Stimulated activated CD4-positive, alpha-beta T cell treated with anti-CD3 and anti-CD28 coated beads, TNF-alpha, amount 100 ng/mL, for 1 hour (primary cell): ENCODE results near the gene DNALI1.

Source experiments
- DNase-seq, 3 donors: peaks; one replicate each; pipeline ENCODE4 v3.0.0-alpha.2; 2020; ENCODE audit warnings: low read depth in 3 of 3, low spot score in 1 of 3

The DNALI1 gene

DNA sequence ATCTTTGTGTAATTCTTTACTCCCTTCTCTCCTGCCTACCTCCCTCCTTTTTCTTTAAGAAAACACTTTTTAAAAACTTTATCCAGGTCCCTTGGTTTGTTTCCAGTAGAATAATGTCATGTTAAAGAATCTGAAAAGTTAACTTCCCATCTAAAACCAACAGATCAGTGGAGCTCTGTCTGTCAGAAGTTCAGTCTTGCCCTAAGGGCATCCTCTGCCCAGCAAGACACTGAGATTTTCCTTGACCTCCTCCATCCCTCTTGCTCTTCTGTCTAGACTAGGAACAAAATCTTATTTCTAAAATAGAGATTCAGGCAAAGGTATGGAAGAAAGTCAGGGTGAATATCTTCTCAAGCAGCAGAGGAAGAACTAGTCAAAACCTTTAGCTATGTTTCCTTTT, 44.7 kb downstream of the DNALI1 start:
- no peak for DNase-seq

DNA sequence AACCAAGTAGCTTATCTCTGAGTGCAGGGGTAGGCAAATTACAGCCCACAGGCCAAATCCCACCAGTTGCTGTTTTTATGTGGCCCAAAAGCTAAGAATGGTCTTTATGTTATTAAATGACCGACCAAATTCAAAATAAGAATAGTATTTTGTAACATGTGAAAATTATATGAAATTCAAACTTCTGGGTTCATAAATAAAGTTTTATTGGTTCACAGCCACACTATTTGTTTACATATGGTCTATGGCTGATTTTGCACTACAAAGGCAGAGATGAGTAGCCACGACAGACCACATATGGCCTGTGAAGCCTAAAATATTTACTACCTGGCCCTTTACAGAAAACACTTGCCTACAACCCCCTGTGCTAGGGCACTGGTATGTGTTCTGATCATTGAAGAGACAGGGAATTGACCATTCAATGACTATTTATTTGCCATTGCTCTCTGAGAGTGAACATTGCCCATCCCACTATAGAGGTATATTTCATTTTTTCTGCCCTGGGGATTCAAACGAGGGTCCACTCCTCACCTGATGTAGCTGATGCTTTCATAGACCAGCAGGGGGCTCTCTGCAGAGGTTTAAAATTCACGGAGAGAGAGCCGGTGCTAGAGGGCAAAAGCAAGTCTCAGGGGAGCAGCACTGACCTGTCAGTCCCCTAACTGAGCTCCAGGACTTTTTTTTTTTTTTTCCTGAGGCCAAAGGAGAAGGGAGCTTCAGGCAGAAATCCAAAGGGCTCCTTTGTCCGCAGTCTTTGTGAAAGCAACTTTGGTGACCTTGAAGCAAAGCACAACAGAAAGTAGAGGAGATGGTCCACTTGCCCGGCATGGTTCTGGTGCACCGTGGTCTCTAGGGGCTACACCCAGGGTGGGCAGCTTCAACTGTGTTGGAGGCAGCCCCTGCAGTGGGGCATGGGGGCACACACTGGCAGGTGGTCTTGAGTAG, 46.3 kb downstream of the DNALI1 start:
- DNase-seq: no peak

DNA sequence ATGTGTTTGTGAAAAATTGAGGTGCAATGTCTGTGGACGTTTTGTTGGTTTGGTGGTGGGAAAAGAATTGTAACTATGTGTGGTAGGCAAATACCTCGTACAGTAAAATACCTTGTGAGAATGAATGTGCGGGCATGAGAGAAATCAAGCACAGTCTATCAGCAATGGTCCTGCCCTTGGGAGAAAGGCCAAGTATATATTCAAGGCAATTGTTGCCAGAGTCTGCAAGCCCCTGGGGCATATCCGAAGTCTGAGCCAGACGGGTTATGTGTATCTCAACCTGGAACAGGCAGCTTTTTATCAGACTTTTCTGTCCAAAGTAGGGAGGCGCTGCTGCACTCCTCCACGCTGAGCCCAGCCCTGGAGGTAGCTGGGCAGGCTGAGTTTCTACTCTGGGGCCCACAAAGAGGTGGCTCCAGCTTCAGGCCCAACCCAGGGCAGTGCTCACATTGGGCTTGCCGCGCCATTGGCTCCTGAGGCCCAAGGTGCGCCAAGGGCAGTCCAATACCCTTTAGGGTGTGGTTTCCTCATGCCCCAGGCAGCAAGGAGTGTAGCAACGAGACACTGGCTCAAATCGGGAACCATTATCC, 48.4 kb downstream of the DNALI1 start:
- DNase-seq: no peak

DNA sequence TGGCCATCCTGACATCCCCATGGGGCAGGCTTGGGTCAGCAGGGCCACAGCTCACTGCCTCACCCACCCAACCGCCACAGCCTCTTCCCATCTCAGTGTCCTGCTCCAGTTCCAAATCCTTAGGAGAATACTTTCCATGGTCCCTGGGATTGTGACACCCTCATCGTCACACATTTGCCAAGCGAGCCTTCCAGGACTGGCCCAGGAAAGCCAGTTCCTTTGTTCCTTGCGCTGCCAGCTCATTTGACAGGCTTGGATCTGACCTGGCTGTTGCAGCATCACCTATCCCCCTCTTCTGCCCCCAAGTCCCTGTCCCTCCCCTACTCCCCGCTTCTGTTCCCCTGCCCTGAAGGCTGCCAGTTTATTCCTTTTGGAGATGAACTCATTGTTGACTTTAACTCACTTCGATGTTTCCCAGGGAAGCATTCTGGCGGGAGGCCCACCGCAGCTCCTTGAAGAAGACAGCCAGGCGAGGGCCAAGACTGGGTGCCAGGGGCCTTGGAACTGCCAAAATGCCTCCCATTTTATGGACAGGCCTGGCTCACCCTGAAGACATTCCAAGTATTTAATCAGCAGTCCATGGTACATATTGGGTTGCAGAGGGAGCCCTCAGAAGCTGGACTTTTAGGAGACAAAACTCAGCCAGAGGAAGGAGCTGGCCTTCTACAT, 49.2 kb downstream of the DNALI1 start:
- DNase-seq: no peak

DNA sequence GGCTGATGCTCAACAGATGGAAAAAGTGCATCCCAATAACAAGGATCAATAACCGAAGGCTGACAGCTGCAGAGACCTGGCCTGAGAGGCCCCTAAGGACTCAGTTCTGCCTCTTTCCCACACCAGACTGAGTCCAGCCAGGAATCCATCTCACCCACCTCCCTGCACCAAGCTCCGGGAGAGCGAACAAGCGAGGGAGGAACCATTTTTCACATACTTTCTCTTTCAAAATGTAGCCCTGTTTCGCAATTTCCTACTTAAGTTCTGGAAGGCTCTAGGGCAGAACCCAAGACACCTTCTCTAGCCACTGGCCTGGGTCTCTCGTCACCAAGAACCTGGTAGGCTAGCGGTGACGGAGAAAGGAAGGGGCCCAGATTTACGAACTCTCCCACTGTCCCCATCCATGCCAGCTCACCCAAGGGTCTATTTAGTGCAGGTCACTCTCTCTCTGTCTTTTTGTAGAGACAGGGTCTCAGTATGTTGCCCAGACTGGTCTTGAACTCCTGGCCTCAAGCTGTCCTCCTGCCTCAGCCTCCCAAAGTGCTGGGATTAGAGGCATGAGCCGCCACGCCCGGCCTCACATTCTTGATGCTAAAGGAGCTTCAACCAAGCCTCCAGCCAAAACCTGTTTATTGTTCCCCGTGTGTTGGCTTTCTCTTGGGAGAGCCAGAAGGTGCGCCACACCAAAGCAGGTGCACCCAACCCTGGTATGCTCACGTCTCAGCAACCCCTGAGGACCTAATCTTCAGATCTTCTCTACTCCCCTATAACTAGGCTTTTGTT, 49.9 kb downstream of the DNALI1 start:
- no peak for DNase-seq

DNA sequence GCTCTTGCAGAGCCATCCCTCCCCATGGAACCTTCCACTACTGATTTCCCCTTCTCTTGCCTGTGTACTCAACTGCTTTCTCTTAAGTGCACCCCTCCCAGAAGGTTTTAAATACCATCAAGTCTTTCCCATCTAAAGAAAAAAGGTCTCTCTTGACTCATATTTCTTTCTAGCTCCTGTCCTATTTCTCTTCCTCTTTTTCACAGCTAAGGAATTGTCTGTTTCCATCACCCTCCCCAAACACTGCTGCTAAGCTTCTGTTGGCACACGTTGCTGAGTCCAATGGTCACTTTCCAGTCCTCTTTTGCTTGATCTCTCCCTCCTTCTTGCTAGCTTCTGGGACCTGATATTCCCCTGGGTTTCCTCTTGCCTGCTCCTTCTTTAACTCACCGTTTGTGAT, 52.3 kb downstream of the DNALI1 start:
- no peak for DNase-seq

DNA sequence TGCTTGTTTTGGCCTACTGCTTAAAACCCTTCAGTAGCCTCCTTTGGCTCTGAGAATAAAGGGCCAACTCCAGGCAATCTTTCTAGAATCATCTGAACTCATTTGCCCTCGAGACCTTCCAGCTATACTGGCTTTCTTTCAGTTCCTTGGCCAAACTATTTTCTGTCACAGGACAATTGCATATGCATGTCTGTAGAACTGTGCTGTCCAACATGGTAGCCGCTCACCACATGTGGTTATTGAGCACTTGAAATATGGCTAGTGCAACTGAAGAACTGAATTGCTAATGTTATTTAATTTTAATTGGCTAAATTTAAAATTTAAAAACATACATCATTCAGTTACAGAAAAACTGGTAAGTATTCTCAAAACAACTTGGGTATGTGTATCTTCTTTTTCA, 53.3 kb downstream of the DNALI1 start:
- DNase-seq: no peak

DNA sequence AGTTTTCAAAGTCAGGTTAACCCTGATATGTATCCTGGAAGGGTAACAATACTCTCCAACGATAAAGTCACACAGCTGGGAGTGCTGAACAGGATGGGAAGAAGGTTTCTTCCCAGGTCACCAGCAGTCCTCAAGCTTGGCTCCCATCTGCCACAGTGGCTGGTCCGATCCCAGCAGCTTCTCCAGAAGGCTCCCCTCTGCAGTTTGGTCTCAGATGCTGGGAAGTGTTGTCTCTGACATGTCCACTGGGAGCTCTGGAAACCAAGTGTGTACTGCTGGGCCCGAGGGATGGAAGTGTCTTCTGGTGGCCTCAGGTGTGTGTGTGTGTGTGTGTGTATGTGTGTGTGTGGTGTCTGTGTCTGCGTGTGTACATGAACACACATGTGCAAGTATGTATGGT, 55.4 kb downstream of the DNALI1 start:
- no peak for DNase-seq

DNA sequence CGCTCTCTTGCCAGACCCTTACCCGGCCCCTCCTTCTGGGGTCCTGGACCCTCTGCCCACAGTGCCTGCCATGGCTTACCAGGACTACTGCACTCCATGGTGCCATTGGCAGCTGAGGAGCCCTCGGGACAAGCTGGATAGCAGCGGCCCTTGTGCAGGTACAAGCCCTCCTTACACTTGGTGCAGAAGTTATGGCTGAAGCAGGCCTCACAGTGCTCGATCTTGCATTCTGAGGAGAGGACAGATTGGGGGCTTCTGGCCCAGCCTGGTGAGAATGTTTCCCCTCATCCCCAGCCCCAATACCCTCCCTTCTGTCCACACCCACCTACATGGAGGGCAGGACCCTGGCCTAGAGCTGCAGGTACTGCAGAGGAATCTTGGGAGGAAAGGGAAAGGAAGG, 57.4 kb downstream of the DNALI1 start:
- DNase-seq: no peak

DNA sequence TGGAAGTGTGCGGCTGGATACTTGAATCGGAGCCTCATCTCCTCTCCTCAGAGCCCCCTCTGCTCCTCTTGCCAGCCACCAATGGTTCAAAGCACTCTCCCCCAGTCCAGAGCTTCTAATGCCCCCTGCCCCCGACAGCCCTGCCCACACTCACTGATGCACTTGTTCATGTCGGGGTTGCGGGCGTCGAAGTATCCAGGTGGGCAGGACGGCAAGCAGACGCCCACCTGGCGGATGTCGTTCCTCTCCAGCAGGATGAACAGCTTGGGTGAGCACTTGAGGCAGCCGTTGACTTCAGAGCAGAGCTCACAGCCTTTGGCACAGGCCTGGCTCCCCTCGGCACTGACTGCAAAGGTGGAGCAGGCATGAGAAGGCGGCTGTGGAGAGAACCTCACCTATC, 59.6 kb downstream of the DNALI1 start:
- DNase-seq: no peak
